Measurements from ENCODE around the gene JAG1. TPM values are rescaled to one million over a fixed set of nuclear protein-coding genes. Genes with fewer than 3 reads are reported as not detected.

Gene JAG1
- total RNA-seq, 2 donors from 2014 or later, result 6.8 to 19.7 TPM

DNA sequence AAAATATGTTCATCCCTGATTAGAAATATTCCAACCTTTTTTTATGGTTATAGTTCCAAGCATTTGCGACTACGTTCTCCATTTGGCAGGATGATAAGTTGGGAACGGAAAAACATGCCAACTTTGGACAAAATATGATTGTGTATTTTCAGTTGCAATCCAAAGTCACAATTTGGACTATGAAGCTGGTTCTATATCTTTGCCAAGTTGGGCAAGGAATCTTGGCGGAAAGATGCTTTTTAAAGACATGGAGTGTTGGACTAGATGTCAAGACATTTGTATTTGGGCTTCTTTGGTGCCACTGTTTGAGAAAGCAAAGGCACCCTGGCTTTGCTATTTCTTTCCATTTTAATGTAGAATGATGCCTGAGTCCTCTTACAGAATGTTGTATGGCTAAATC is 33.3 kb upstream of the JAG1 start:
- Mint-ChIP-seq H3K36me3 (ENCODE audit: low read depth) (no peaks in the 10 kb centered on the region), H3K27ac (no peak overlapping the region), H3K4me3 (no peak overlapping the region), H3K9me3 (peaks cover 2% of the 10 kb centered on the region), H3K27me3 (ENCODE audit: insufficient read depth) (peaks cover 4% of the 10 kb centered on the region), H3K4me1 (peaks cover 5% of the 10 kb centered on the region)
- Histone ChIP-seq H3K9ac (ENCODE audit: extremely low read depth, low read length, poor library complexity, severe bottlenecking) (no peak overlapping the region), H3K36me3 (ENCODE audit: control insufficient read depth, insufficient read depth, low read length) (no peaks in the 10 kb centered on the region), H3K4me1 (ENCODE audit: control insufficient read depth, insufficient read depth, low read length) (no peaks in the 10 kb centered on the region), H3K27me3 (ENCODE audit: control insufficient read depth, insufficient read depth, low read length, poor library complexity, severe bottlenecking) (no peaks in the 10 kb centered on the region), H3K27ac (ENCODE audit: low read depth, low read length) (no peak overlapping the region), H3K9me3 (ENCODE audit: control insufficient read depth, low read length) (no peaks in the 10 kb centered on the region), H3K4me3 (ENCODE audit: low read length) (no peak overlapping the region)
- DNase-seq, result no peak
- 95% methylated on average over 4 of the region's 4 CpGs for WGBS, 2 experiments (ENCODE audit: insufficient coverage in 1 of 2, insufficient read length in 1 of 2)
- TF ChIP-seq, protein P1, sequence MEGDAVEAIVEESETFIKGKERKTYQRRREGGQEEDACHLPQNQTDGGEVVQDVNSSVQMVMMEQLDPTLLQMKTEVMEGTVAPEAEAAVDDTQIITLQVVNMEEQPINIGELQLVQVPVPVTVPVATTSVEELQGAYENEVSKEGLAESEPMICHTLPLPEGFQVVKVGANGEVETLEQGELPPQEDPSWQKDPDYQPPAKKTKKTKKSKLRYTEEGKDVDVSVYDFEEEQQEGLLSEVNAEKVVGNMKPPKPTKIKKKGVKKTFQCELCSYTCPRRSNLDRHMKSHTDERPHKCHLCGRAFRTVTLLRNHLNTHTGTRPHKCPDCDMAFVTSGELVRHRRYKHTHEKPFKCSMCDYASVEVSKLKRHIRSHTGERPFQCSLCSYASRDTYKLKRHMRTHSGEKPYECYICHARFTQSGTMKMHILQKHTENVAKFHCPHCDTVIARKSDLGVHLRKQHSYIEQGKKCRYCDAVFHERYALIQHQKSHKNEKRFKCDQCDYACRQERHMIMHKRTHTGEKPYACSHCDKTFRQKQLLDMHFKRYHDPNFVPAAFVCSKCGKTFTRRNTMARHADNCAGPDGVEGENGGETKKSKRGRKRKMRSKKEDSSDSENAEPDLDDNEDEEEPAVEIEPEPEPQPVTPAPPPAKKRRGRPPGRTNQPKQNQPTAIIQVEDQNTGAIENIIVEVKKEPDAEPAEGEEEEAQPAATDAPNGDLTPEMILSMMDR (conservative IDR thresholded peaks at IDR 0.05), result no peak

DNA sequence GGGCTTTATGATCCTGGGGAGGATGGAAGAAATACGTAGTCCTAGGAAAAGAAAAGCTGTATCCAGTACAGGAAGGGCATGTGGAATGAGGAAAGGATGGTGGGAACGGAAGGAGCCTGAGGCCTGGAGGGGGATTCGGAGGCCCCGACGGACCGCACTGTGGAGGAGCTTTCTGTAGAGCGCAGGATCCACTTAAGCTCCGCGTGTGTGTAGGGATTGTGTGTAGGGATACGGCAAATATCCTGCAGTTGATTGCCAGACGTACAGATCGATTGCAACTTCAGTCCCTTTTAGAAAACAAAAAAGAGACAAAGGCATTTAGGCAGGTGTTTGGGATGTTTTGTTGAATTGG is 32.6 kb upstream of the JAG1 start:
- Histone ChIP-seq H3K36me3 (ENCODE audit: control insufficient read depth, insufficient read depth, low read length) (no peaks in the 10 kb centered on the region), H3K27me3 (ENCODE audit: control insufficient read depth, insufficient read depth, low read length, poor library complexity, severe bottlenecking) (no peaks in the 10 kb centered on the region), H3K9me3 (ENCODE audit: control insufficient read depth, low read length) (no peaks in the 10 kb centered on the region), H3K4me1 (ENCODE audit: control insufficient read depth, insufficient read depth, low read length) (no peaks in the 10 kb centered on the region), H3K4me3 (ENCODE audit: low read length) (no peak overlapping the region), H3K27ac (ENCODE audit: low read depth, low read length) (no peak overlapping the region), H3K9ac (ENCODE audit: extremely low read depth, low read length, poor library complexity, severe bottlenecking) (no peak overlapping the region)
- H3K27ac Mint-ChIP-seq, result no peak overlapping the region
- H3K27me3 Mint-ChIP-seq (ENCODE audit: insufficient read depth), result peaks cover 4% of the 10 kb centered on the region
- TF ChIP-seq, protein P1 (conservative IDR thresholded peaks at IDR 0.05), result no peak
- H3K9me3 Mint-ChIP-seq, result peaks cover 2% of the 10 kb centered on the region
- H3K4me3 Mint-ChIP-seq, result no peak overlapping the region
- DNase-seq, result no peak
- H3K36me3 Mint-ChIP-seq (ENCODE audit: low read depth), result no peaks in the 10 kb centered on the region
- H3K4me1 Mint-ChIP-seq, result peaks cover 5% of the 10 kb centered on the region
- 91 to 95% methylated on average over 12 of the region's 12 CpGs for WGBS, 2 experiments (ENCODE audit: insufficient coverage in 1 of 2, insufficient read length in 1 of 2)

DNA sequence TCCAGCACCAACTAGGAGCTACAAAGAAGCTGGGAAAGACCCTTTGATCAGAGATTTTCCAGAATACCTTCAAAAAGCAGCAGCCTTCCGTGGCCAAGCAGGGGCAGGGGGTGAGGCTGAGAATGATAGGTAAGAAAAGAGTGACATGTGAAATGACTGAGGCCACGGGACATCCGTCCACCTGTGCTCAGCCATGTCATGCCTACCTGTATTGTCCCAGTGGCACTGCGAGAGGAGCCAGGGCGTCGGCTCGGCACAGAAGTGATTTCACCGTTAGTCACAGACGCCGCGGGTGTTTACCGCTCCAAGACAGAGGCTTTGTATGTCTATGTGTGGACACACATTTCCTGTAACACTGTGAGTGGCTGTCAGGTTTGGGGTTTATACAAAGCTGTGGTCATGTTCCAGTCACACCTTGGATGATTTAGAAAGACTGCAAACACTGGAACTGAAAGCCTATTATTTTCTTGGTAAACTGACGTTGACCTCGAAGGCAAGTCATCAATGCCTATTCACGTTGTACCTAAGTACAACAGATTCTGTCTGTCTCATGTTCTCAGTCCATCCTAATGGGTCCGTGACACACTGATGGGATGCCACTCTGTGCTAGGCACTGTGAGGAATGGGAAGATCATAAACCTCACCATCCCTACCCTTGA is 32.1 kb upstream of the JAG1 start:
- 95 to 96% methylated on average over 14 to 16 of the region's 16 CpGs for WGBS, 2 experiments (ENCODE audit: insufficient coverage in 1 of 2, insufficient read length in 1 of 2)
- H3K9me3 ChIP-seq (ENCODE audit: control insufficient read depth, low read length), result no peaks in the 10 kb centered on the region
- DNase-seq, result no peak
- no peaks in the 10 kb centered on the region for H3K27me3 ChIP-seq (ENCODE audit: control insufficient read depth, insufficient read depth, low read length, poor library complexity, severe bottlenecking)
- peaks cover 2% of the 10 kb centered on the region for H3K9me3 Mint-ChIP-seq
- H3K36me3 Mint-ChIP-seq (ENCODE audit: low read depth), result no peaks in the 10 kb centered on the region
- TF ChIP-seq, protein P1 (conservative IDR thresholded peaks at IDR 0.05), result no peak
- no peak overlapping the region for H3K27ac Mint-ChIP-seq
- no peak overlapping the region for H3K4me3 ChIP-seq (ENCODE audit: low read length)
- H3K9ac ChIP-seq (ENCODE audit: extremely low read depth, low read length, poor library complexity, severe bottlenecking), result no peak overlapping the region
- no peak overlapping the region for H3K4me3 Mint-ChIP-seq
- H3K4me1 ChIP-seq (ENCODE audit: control insufficient read depth, insufficient read depth, low read length), result no peaks in the 10 kb centered on the region
- no peaks in the 10 kb centered on the region for H3K36me3 ChIP-seq (ENCODE audit: control insufficient read depth, insufficient read depth, low read length)
- peaks cover 5% of the 10 kb centered on the region for H3K4me1 Mint-ChIP-seq
- no peak overlapping the region for H3K27ac ChIP-seq (ENCODE audit: low read depth, low read length)
- peaks cover 4% of the 10 kb centered on the region for H3K27me3 Mint-ChIP-seq (ENCODE audit: insufficient read depth)
